ENCODE results near the gene ASPSCR1. TPM values are rescaled to one million over a fixed set of nuclear protein-coding genes. Genes with fewer than 3 reads are reported as not detected.

ASPSCR1 gene
- total RNA-seq, 1 experiment from 2014 or later, result 51.0 TPM

DNA sequence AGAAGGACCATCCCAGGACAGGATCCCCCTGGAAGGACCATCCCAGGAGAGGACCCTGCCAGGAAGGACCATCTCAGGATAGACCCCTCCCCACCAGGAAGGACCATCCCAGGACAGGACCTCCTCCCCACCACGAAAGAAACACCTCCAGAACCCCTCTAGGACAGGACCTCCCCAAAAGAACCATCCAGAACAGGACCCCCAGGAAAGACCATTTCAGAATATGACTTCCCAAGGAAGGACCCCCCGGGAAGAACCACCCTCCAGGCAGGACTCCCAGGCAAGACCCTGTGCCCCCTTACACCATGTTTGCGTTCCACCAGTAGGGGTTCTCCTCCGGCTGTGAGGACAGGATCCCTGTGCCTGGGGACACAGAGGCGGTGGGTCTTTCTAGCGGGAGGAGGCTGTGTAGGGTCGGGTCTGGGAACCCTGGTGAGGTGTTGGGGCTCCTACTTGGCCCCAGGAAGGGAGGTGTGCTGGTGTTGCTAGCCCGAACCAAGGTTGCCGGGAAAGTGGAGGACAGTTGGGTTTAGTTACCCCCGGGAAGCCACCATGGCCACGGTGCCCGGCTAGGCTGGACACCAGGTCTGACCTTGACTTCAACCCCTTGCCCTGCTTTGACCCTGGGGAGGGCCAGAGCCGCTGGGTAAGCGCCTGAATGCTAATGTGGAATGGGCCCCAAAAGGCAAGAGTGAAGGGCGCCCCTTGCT lies 18.6 kb upstream of the ASPSCR1 start:
- intact Hi-C loops (cut with micrococcal nuclease), result loop anchor here (1.0 kb wide), 1 partner anchor 63 kb away; no protein-coding TSS in a partner anchor
- Histone ChIP-seq H3K27ac (ENCODE audit: low read depth, low read length) (peak overlapping the region; percentile 67; the same call in 1 of the 2 replicates), H3K4me2 (ENCODE audit: low read length) (peak overlapping the region; percentile 99), H3K4me1 (ENCODE audit: control insufficient read depth in 1 of 2, insufficient read depth in 2 of 2, low read length in 2 of 2) (peaks cover 11 to 22% of the 10 kb centered on the region in 2 experiments), H3K36me3 (ENCODE audit: control insufficient read depth in 1 of 2, insufficient read depth in 2 of 2, low read length in 2 of 2) (no peaks in the 10 kb centered on the region), H3K4me3 (replicated peaks in 1 of 2; ENCODE audit: low read depth in 1 of 2, low read length in 2 of 2) (peak overlapping the region in 1 of 2 experiments; percentile 69; a peak in 1 of 4 replicates), H3K9ac (ENCODE audit: low read length) (no peak overlapping the region), H3K27me3 (ENCODE audit: insufficient read depth, low read length) (no peaks in the 10 kb centered on the region), H3K79me2 (ENCODE audit: insufficient read depth, low read length) (no peaks in the 10 kb centered on the region), H4K20me1 (ENCODE audit: insufficient read depth) (no peaks in the 10 kb centered on the region), H3K9me3 (ENCODE audit: control insufficient read depth in 1 of 2, insufficient read depth in 1 of 2, low read depth in 1 of 2, low read length in 2 of 2) (no peaks in the 10 kb centered on the region), H2AFZ (ENCODE audit: low read depth, low read length, poor library complexity, severe bottlenecking) (no peak overlapping the region), H3K9me2 (ENCODE audit: insufficient read depth) (no peaks in the 10 kb centered on the region)
- CTCF ChIA-PET, result interaction anchor here (0.6 to 3.1 kb wide), 20 partner anchors 8 to 224 kb away, joined by 3 to 151 read pairs (median 4); partner anchors contain the start of genes ASPSCR1, CENPX, DCXR and LRRC45
- ATAC-seq, result no peak
- TF ChIP-seq EZH2phosphoT487 (IDR thresholded peaks at IDR 0.05; ENCODE audit: borderline replicate concordance), result no peak
- TF ChIP-seq MAX (IDR thresholded peaks at IDR 0.05), result no peak
- no peak for TF ChIP-seq YY1 (IDR thresholded peaks at IDR 0.05; ENCODE audit: extremely low read depth, insufficient replicate concordance, low read depth, low read length)
- no peak for TF ChIP-seq ZNF274 (IDR thresholded peaks at IDR 0.05; ENCODE audit: low read depth, low read length)
- no peak for TF ChIP-seq FOSL1 (IDR thresholded peaks at IDR 0.05; ENCODE audit: low read depth)
- RAD21 ChIA-PET (ENCODE audit: low non-redundant PET in 1 of 2, low total read pairs in 2 of 2, uncharacterized antibody in 2 of 2, unreplicated experiment in 2 of 2), result interaction anchor here (1.0 to 2.4 kb wide), 4 partner anchors 63 to 79 kb away, joined by 3 to 50 read pairs (median 25); partner anchors contain the start of genes CENPX (in 2 of the 2), LRRC45 (in 2 of the 2) and DCXR (in 1 of the 2)
- POLR2A ChIA-PET, result interaction anchor here (1.0 kb wide), 2 partner anchors 42 to 58 kb away, joined by 3 to 4 read pairs; no protein-coding TSS in a partner anchor
- no TSS peak for BruUV-seq (replicated peaks)
- no peak for DNase-seq (ENCODE audit: low read depth, low spot score)

All from HCT116 (cell line).